Activated CD4-positive, alpha-beta memory T cell treated with anti-CD3 and anti-CD28 coated beads, Interleukin-2, amount 10 ng/mL, durations not matched to agents 7 days and 5 days (primary cell): ENCODE data around the gene ZBTB38. TPM values are rescaled to one million over a fixed set of nuclear protein-coding genes. Genes with fewer than 3 reads are reported as not detected.

ENCODE experiments used
- CTCF ChIA-PET: fragments of 350-600 bp; sonication (Branson Sonifier 250); formaldehyde crosslinking; loops from one replicate; lab custom pipeline; 2021; ENCODE audit warnings: antibody characterized with exemption, inconsistent platforms; lab: Charles Lee
- POLR2A ChIA-PET: fragments of 350-600 bp; sonication (Branson Sonifier 250); formaldehyde crosslinking; loops from one replicate; lab custom pipeline; 2021; ENCODE audit warnings: antibody characterized with exemption; lab: Charles Lee
- DNase-seq: peaks from one replicate; pipeline ENCODE4 v3.0.0-alpha.2; 2020
- H3K27ac Mint-ChIP-seq: one replicate; pipeline ENCODE4 v1.8.0; 2021; ENCODE audit warnings: mild to moderate bottlenecking, mixed read lengths
- H3K27me3 Mint-ChIP-seq: one replicate; pipeline ENCODE4 v1.8.0; 2021; ENCODE audit warnings: mixed read lengths
- H3K36me3 Mint-ChIP-seq: one replicate; pipeline ENCODE4 v1.8.0; 2021; ENCODE audit warnings: low read depth, mixed read lengths
- H3K4me1 Mint-ChIP-seq: one replicate; pipeline ENCODE4 v1.8.0; 2021; ENCODE audit warnings: mixed read lengths
- H3K4me3 Mint-ChIP-seq: one replicate; pipeline ENCODE4 v1.8.0; 2021; ENCODE audit warnings: mild to moderate bottlenecking, mixed read lengths
- H3K9me3 Mint-ChIP-seq: one replicate; pipeline ENCODE4 v1.8.0; 2021; ENCODE audit warnings: mixed read lengths
- total RNA-seq, 2 experiments: library from RNA; stranded (reverse); gene quantifications; one replicate each; pipeline ENCODE4 v1.2.3, GENCODE V29; 2021

ZBTB38 gene
- total RNA-seq, 2 experiments from 2014 or later: 36.0 to 39.6 TPM

DNA sequence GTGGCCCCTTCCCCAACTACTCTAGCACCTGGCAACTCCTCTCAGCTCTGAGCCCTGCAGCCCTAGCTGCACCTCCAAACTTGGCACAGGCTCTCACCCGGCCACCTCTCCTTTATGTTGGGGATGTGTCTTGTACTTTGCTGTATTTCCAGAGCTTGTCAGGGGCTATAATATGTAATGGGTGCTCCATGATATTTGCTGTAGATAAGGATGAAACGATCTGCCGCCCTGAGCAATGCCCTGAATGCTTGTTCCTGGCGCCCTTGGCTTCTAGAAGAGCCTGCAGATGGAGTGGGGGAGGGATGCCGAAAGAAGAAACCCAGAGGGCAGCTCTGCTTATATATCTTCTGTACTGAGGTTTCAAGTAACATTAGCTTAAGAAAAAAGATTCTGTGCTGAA lies 35.9 kb upstream of the ZBTB38 start:
- no peak overlapping the region for H3K4me3 Mint-ChIP-seq
- H3K9me3 Mint-ChIP-seq: no peaks in the 10 kb centered on the region
- no peaks in the 10 kb centered on the region for H3K27me3 Mint-ChIP-seq
- DNase-seq: no peak
- H3K27ac Mint-ChIP-seq: no peak overlapping the region
- ChIA-PET CTCF (interaction anchor here (1.8 kb wide), 1 partner anchor 122 kb away, joined by 4 read pairs; no protein-coding TSS in a partner anchor), POLR2A (no interaction called here)
- H3K36me3 Mint-ChIP-seq: no peaks in the 10 kb centered on the region
- peaks cover 7% of the 10 kb centered on the region for H3K4me1 Mint-ChIP-seq

DNA sequence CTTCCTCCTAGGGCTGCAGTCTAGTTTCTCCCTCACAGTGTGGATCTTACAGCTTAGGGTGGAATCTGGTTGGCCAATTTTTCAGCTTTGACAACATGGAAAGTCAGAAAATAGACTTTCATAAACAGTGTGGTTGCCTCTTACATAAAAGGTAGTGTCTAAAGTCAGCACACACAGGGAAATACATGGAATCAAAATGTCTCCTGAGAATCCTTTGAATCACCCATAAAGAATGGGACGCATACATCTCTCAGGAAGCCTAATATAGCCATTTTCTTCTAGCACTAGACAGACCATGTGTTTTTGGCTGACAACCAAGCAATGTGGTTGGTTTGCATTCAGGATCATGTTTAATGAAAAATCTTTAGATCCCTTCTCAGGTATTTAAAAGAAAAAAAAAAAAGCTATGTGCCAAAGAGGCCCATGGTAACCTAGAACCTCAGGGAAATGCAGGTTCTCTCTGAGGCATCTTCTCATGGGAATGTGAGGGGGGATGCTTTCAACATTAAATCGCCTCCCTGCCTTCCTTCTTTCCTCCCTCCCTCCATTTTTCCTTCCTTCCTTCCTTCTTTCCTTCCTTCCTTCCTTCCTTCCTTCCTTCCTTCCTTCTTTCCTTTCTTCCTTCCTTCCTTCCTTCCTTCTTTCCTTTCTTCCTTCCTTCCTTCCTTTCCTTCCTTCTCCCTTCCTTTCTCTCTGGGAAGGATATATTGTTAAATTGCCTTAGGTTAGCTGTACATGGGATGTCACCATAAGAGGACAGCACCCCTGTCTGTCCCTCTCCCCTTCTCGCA lies 34.3 kb upstream of the ZBTB38 start:
- ChIA-PET POLR2A (no interaction called here), CTCF (interaction anchor here (0.9 kb wide), 1 partner anchor 120 kb away, joined by 5 read pairs; no protein-coding TSS in a partner anchor)
- Mint-ChIP-seq H3K4me3 (no peak overlapping the region), H3K4me1 (peaks cover 2% of the 10 kb centered on the region), H3K27me3 (peaks cover 4% of the 10 kb centered on the region), H3K9me3 (no peaks in the 10 kb centered on the region), H3K27ac (no peak overlapping the region), H3K36me3 (no peaks in the 10 kb centered on the region)
- DNase-seq: no peak

DNA sequence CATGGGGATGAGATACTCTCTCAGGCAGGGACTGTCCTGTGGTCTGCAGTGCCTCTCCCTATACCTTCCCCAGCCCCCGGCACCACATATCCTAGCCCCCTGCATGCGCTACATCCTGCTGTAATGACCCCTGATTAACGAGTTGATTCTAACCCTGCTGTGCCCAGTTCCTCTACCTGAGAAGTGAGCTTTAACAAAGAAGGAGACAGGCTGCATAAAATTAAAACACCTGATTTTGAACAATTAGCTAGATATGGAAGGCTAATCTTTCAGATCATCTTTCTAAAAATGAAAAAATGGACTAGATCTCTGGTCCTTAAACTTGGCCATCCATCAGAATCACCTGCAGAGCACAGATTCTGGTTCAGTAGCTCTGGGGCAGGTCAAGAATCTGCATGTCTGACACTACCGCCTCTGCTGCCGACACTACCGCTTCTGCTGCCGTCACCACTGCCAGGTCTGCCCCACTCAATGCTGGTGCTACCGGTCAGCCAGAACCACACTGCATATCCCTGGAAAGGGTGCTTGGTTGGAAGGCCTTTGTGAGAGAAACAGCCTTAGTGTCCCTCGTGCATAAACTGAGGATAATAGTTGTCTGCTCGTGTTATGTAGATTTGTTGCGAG lies 33.6 kb upstream of the ZBTB38 start:
- Mint-ChIP-seq H3K36me3 (no peaks in the 10 kb centered on the region), H3K9me3 (no peaks in the 10 kb centered on the region), H3K4me3 (no peak overlapping the region), H3K4me1 (peaks cover 2% of the 10 kb centered on the region), H3K27me3 (peaks cover 4% of the 10 kb centered on the region), H3K27ac (no peak overlapping the region)
- ChIA-PET POLR2A (no interaction called here), CTCF (interaction anchor here (0.9 kb wide), 1 partner anchor 119 kb away, joined by 5 read pairs; no protein-coding TSS in a partner anchor)
- DNase-seq: no peak

DNA sequence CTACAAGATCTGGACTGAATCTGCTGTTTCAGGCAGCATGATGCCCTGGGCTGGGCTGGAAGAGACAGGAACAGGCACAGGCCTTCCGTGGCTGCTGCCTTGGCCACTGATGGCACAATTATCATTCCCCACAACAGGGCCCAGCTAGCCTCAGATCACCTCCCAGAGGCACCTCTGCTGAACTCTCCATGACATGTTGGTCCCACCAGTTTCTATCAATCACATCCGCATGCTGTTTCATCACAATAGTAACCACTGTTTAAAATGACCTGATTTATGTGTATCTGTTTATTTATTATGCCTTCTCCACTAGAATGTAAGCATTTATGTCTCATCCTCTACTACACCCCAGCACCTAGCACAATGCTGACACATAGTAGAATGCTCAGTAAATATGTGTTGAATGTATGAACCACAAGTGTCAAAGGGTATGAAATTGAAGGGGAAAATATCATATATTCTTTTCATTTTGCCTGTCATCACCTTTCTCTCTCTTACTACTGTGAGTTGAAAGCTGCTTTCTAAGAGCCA lies 32.7 kb upstream of the ZBTB38 start:
- no peaks in the 10 kb centered on the region for H3K36me3 Mint-ChIP-seq
- peaks cover 2% of the 10 kb centered on the region for H3K4me1 Mint-ChIP-seq
- ChIA-PET CTCF (interaction anchor here (1.2 kb wide), 1 partner anchor 125 kb away, joined by 3 read pairs; no protein-coding TSS in a partner anchor), POLR2A (no interaction called here)
- H3K4me3 Mint-ChIP-seq: no peak overlapping the region
- DNase-seq: no peak
- no peaks in the 10 kb centered on the region for H3K9me3 Mint-ChIP-seq
- peaks cover 5% of the 10 kb centered on the region for H3K27me3 Mint-ChIP-seq
- no peak overlapping the region for H3K27ac Mint-ChIP-seq

DNA sequence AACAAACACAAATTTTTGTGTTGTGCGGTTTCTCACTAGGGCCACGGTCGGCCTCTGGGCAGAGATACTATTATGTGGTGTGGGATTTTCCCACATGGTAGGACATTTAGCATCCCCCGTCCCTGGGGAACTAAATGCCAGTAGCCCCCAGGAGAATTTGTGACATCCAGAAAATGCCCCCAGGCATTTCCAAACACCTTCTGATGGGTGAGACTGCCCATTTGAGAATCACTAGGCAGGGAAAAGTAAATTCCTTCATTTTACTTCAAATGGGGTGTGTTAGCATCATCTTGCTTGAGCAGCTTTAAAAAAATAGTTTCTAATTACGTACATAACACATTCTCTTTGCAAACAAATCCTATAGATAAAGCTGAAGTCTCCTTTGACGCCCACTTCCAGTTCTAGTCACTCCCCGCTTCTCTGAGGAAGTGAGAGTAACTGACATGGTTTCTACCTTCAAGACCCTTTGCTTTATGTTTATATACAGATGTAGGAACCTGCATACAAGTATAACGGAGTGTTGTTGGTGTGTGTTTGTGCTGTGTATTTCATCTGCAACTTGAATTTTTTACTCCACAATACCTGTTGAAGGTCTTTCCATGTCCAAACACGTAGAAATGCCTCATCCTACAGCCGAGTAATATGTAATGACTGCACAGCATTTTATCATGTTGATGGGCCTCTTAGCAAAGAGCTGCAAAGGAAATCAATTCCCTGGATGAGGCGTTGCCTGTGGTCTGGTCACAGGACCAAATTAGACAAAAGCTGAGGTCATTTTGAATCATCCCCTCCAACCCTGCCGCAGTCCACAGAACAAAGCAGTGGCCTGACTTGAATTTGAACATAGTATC lies 31.4 kb upstream of the ZBTB38 start:
- CTCF ChIA-PET: interaction anchor here (1.1 to 1.2 kb wide), 2 partner anchors 118 to 123 kb away, joined by 3 read pairs; no protein-coding TSS in a partner anchor
- DNase-seq: no peak
- H3K9me3 Mint-ChIP-seq: no peaks in the 10 kb centered on the region
- H3K27me3 Mint-ChIP-seq: peaks cover 12% of the 10 kb centered on the region
- no peak overlapping the region for H3K27ac Mint-ChIP-seq
- POLR2A ChIA-PET: no interaction called here
- H3K36me3 Mint-ChIP-seq: no peaks in the 10 kb centered on the region
- H3K4me3 Mint-ChIP-seq: no peak overlapping the region
- no peaks in the 10 kb centered on the region for H3K4me1 Mint-ChIP-seq

DNA sequence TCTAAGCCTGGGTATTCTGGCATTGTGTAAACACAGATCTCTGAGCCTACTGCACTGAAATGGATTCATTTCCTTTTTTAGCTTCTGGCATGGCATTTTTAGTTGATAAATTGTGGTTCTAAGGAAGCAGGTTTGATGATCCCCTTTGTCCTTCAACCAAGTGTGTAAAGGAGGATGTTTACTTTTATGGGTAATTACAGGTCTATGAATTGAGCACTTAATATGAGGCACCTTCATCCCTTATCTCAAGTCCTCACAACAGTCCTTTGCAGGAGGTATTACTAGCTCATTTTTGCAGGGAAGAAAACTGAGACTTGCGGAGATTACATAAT lies 30.8 kb upstream of the ZBTB38 start:
- no peak for DNase-seq
- no peaks in the 10 kb centered on the region for H3K36me3 Mint-ChIP-seq
- H3K4me1 Mint-ChIP-seq: no peaks in the 10 kb centered on the region
- no peak overlapping the region for H3K4me3 Mint-ChIP-seq
- H3K9me3 Mint-ChIP-seq: no peaks in the 10 kb centered on the region
- no peak overlapping the region for H3K27ac Mint-ChIP-seq
- ChIA-PET CTCF (interaction anchor here (1.1 kb wide), 1 partner anchor 117 kb away, joined by 3 read pairs; no protein-coding TSS in a partner anchor), POLR2A (no interaction called here)
- peaks cover 12% of the 10 kb centered on the region for H3K27me3 Mint-ChIP-seq

DNA sequence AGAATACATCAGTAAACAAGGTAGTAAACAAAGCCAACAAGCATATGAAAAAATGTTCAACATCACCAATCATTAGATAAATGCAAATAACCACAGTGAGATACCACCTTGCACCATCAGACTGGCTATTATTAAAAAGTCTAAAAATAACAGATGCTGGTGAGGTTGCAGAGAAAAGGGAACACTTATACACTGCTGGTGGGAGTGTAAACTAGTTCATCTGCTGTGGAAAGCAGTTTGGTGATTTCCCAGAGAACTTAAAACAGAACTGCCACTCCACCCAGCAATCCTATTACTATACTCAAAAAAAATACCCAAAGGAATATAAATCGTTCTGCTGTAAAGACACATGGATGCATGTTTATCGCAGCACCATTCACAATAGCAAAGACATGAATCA lies 30.3 kb upstream of the ZBTB38 start:
- no peak for DNase-seq
- CTCF ChIA-PET: no interaction called here
- no peaks in the 10 kb centered on the region for H3K36me3 Mint-ChIP-seq
- H3K4me3 Mint-ChIP-seq: no peak overlapping the region
- no peak overlapping the region for H3K27ac Mint-ChIP-seq
- POLR2A ChIA-PET: no interaction called here
- no peaks in the 10 kb centered on the region for H3K9me3 Mint-ChIP-seq
- peaks cover 17% of the 10 kb centered on the region for H3K27me3 Mint-ChIP-seq
- no peaks in the 10 kb centered on the region for H3K4me1 Mint-ChIP-seq

DNA sequence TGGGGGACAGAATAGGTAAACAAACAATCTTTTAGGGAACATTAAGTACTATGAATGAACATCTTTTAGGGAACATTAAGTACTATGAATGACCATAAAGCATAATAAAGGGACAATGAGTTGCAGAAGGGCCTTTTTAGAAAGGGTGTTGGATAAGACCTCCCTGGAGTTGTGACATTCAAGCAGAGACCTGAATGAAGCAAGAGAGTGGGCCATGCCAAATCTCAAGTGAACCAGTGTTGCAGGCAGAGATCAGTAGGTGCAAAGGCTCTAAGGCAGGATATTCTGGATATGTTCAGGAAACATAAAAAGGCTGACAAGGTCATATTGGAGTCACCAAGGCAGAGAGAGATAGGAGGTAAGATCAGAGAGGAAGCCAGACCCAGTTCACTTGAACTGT lies 29.4 kb upstream of the ZBTB38 start:
- Mint-ChIP-seq H3K4me1 (no peaks in the 10 kb centered on the region), H3K36me3 (no peaks in the 10 kb centered on the region), H3K4me3 (no peak overlapping the region), H3K27ac (no peak overlapping the region), H3K27me3 (peaks cover 17% of the 10 kb centered on the region), H3K9me3 (no peaks in the 10 kb centered on the region)
- ChIA-PET POLR2A (no interaction called here), CTCF (no interaction called here)
- DNase-seq: no peak

DNA sequence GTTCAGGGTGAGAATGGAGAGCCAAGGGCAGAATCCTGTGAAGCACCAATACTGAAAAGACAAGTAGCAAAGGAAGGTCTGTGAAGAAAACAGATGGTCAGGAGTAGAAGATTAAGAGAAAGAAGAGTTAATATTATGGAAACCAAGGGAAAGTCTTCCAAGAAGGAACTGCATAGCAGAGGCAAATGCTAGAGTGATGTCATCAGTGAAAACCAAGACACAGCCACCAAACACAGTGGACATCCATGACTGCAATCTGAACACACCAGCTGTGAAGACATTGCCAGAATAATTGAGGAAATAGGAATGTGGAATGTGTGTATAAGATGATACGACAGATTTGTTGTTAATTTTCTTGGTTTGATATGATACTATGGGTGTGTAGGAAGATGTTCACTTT lies 26.8 kb upstream of the ZBTB38 start:
- no peaks in the 10 kb centered on the region for H3K36me3 Mint-ChIP-seq

DNA sequence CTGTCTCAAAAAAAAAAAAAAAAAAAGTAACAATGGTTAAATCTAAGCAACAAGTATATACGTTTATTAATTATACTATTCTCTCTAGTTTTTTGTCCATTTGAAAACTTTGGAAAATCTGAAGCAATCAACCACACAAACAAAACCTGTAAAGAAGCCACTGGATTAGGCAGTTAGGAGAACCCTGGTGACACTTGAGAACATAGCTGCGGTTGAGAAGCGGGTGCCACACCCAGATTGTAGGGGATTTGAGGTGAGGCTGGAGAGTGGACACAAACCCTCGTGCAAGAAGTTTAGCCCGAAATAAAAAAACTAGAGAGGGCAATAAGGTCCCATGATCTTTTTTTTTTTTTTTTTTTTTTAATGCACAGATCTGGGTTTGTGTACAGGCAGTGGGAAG lies 25.9 kb upstream of the ZBTB38 start:
- ChIA-PET POLR2A (no interaction called here), CTCF (interaction anchor here (0.7 to 1.0 kb wide), 2 partner anchors 18 to 30 kb away, joined by 3 read pairs; no protein-coding TSS in a partner anchor)
- DNase-seq: no peak
- Mint-ChIP-seq H3K36me3 (no peaks in the 10 kb centered on the region), H3K4me1 (no peaks in the 10 kb centered on the region), H3K9me3 (no peaks in the 10 kb centered on the region), H3K27me3 (peaks cover 19% of the 10 kb centered on the region), H3K27ac (no peak overlapping the region), H3K4me3 (no peak overlapping the region)

More for the DNA sequence above, 26.8 kb upstream of the ZBTB38 start:
- H3K9me3 Mint-ChIP-seq: no peaks in the 10 kb centered on the region
- no peak overlapping the region for H3K4me3 Mint-ChIP-seq
- H3K4me1 Mint-ChIP-seq: no peaks in the 10 kb centered on the region
- no peak overlapping the region for H3K27ac Mint-ChIP-seq
- ChIA-PET POLR2A (no interaction called here), CTCF (no interaction called here)
- no peak for DNase-seq
- H3K27me3 Mint-ChIP-seq: peaks cover 19% of the 10 kb centered on the region

DNA sequence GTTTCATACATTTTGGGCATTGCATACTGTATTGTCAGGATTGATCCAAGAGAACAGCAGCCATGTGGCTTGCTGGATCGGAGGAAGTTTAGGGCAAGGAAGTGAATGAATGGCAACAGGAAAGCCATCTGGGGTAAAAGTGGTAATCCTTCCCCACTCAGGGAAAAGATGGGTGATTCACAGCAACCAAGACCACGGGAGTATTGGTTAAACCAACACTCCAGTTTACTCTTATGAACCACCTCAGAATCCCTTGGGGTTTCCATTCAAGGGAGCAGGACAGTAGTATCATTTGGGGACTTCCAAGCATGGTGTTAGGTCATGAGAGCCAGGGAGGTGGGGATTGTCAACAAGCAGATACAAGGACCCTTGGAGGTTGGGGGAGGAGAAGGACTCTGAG lies 25.2 kb upstream of the ZBTB38 start:
- H3K27ac Mint-ChIP-seq: no peak overlapping the region

DNA sequence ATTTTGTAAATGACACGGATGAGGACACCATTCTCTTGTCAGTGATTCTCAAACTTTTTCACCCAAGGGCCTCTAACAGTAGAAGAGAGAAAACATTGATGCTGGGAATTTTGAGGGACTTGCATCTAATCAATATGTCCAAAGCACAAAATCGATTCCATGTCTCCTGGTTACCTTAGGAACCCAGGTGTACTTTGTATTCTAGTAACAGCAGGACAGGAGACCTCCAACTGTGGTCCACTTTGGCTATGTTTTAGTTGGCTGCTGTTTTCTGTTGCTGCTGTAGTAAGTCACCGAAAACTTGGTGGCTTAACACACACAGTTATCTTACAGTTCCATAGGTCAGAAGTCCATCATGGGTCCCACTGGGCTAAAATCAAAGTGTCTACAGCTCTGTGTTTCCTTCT lies 24.4 kb upstream of the ZBTB38 start:
- H3K27ac Mint-ChIP-seq: no peak overlapping the region
- H3K27me3 Mint-ChIP-seq: peaks cover 16% of the 10 kb centered on the region
- no peaks in the 10 kb centered on the region for H3K9me3 Mint-ChIP-seq
- no peaks in the 10 kb centered on the region for H3K4me1 Mint-ChIP-seq
- H3K4me3 Mint-ChIP-seq: no peak overlapping the region
- no peak for DNase-seq
- ChIA-PET CTCF (no interaction called here), POLR2A (no interaction called here)
- H3K36me3 Mint-ChIP-seq: peaks cover 3% of the 10 kb centered on the region

More for the DNA sequence above, 25.2 kb upstream of the ZBTB38 start:
- no peak for DNase-seq
- H3K4me3 Mint-ChIP-seq: no peak overlapping the region
- H3K27me3 Mint-ChIP-seq: peaks cover 19% of the 10 kb centered on the region
- no peaks in the 10 kb centered on the region for H3K9me3 Mint-ChIP-seq
- POLR2A ChIA-PET: no interaction called here
- CTCF ChIA-PET: interaction anchor here (1.0 kb wide), 1 partner anchor 31 kb away, joined by 3 read pairs; no protein-coding TSS in a partner anchor
- no peaks in the 10 kb centered on the region for H3K4me1 Mint-ChIP-seq
- no peaks in the 10 kb centered on the region for H3K36me3 Mint-ChIP-seq
